ENCODE data around the gene CD9.

- TF ChIP-seq REST (IDR thresholded peaks at IDR 0.05; ENCODE audit: low read depth, low read length) (no peak), CTCF (IDR thresholded peaks at IDR 0.05) (no peak), RCOR1 (IDR thresholded peaks at IDR 0.05; ENCODE audit: low read length) (no peak), MXI1 (IDR thresholded peaks at IDR 0.05; ENCODE audit: low read depth, low read length) (no peak), SMC3 (IDR thresholded peaks at IDR 0.05; ENCODE audit: low read depth, low read length) (no peak), EZH2phosphoT487 (IDR thresholded peaks at IDR 0.05; ENCODE audit: borderline replicate concordance, low read depth) (no peak), EP300 (IDR thresholded peaks at IDR 0.05; ENCODE audit: borderline replicate concordance in 1 of 2, low read depth in 1 of 2, low read length in 1 of 2) (no peak), TCF12 (IDR thresholded peaks at IDR 0.05) (no peak), USF1 (IDR thresholded peaks at IDR 0.05; ENCODE audit: borderline replicate concordance, low read depth) (no peak), CHD2 (IDR thresholded peaks at IDR 0.05; ENCODE audit: low read length, partially characterized antibody) (no peak), POLR2AphosphoS5 (IDR thresholded peaks at IDR 0.05; ENCODE audit: low read depth, low read length) (no peak), FOXM1 (IDR thresholded peaks at IDR 0.05; ENCODE audit: low read depth) (no peak)
Observed at GRCh38 chr12:6158749-6159148, 41.5 kb upstream of the CD9 start.
